ENCODE results near the gene ERC1.

DNA sequence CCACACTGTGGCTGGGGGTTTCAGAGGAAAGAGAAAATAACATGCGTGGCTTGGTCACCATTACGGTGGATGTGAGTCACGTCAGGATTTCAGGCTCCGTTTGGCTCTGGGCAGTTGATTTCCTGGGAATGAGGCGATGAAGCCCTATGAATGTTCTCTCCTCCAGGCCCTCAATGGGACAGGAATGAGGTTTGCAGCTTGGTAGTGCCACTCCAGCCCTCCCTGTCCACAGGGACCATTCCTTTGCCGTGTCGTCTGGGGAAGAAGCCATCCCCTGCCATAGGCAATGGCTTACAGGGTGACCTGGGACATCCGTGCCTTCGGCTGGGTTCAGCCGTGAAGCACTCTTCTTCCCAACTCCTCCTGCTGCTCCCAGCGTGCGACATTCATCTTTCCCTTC is 508.3 kb downstream of the ERC1 start:
- TF ChIP-seq EZH2 (IDR thresholded peaks at IDR 0.05) (no peak), POLR2AphosphoS5 (IDR thresholded peaks at IDR 0.05; ENCODE audit: borderline replicate concordance, low read depth, low read length) (no peak)
